COLO668 (cell line): Measurements from ENCODE around the gene GREB1.

Source experiments
- DNase-seq: peaks from one replicate; lab custom pipeline; 2025; ENCODE audit not compliant: unreplicated experiment; lab: John Stamatoyannopoulos, UW

Gene GREB1

GRCh38 chr2:11533278-11534070, at the start of gene GREB1:
Gene GREB1 (plus strand): TSS chr2:11534045. CDS start chr2:11556615, 22,570 bp downstream.
- no peak for DNase-seq

- no peak for DNase-seq
Observed at GRCh38 chr2:11488809-11489208, 45.0 kb upstream of the GREB1 start.

GRCh38 chr2:11490194-11490593, 43.7 kb upstream of the GREB1 start:
- DNase-seq: no peak

GRCh38 chr2:11491348-11491933, 42.4 kb upstream of the GREB1 start:
- DNase-seq: no peak

- no peak for DNase-seq
Observed at GRCh38 chr2:11492244-11492643, 41.6 kb upstream of the GREB1 start.

- no peak for DNase-seq
Observed at GRCh38 chr2:11492720-11493119, 41.1 kb upstream of the GREB1 start.

- no peak for DNase-seq
Observed at GRCh38 chr2:11493282-11493681, 40.6 kb upstream of the GREB1 start.

GRCh38 chr2:11494310-11494709, 39.5 kb upstream of the GREB1 start:
- DNase-seq: no peak

GRCh38 chr2:11495844-11496681, 37.8 kb upstream of the GREB1 start:
- no peak for DNase-seq

- DNase-seq: no peak
Observed at GRCh38 chr2:11498543-11499034, 35.3 kb upstream of the GREB1 start.

- no peak for DNase-seq
Observed at GRCh38 chr2:11499081-11499743, 34.6 kb upstream of the GREB1 start.

- no peak for DNase-seq
Observed at GRCh38 chr2:11500702-11501303, 33.0 kb upstream of the GREB1 start.

GRCh38 chr2:11502740-11503292, 31.0 kb upstream of the GREB1 start:
- no peak for DNase-seq

GRCh38 chr2:11503354-11503927, 30.4 kb upstream of the GREB1 start:
- DNase-seq: no peak

- DNase-seq: peak; percentile 35
Observed at GRCh38 chr2:11505652-11506610, 27.9 kb upstream of the GREB1 start.

GRCh38 chr2:11506611-11506969, 27.3 kb upstream of the GREB1 start:
- DNase-seq: no peak

GRCh38 chr2:11507517-11507916, 26.3 kb upstream of the GREB1 start:
- DNase-seq: no peak

- DNase-seq: no peak
Observed at GRCh38 chr2:11508279-11508678, 25.6 kb upstream of the GREB1 start.
